Measurements from ENCODE around the gene IKZF4. TPM values are rescaled to one million over a fixed set of nuclear protein-coding genes. Genes with fewer than 3 reads are reported as not detected.
"Not testable (repeated sequence)": the region's sequence is repeated elsewhere in the genome, so short reads cannot be mapped to it uniquely, and the experiment has no call there.

IKZF4 gene
- total and polyA plus RNA-seq, 2 of the 8 experiments (the other 6 are each of a cell fraction or from before 2014, with no cell fraction given), result 8.0 to 13.3 TPM

- TF ChIP-seq SAP30 (IDR thresholded peaks at IDR 0.05; ENCODE audit: insufficient read depth, insufficient replicate concordance, low read length) (no peak), SUZ12 (IDR thresholded peaks at IDR 0.05; ENCODE audit: low read length) (no peak)
Measured at GRCh38 chr12:55985341-55985740, 35.5 kb upstream of the IKZF4 start (continued).

- H3K9ac ChIP-seq (replicated peaks in 1 of 4; ENCODE audit: extremely low read depth in 1 of 4, low read depth in 3 of 4, low read length in 3 of 4); H3K27me3 ChIP-seq (replicated peaks in 1 of 4; ENCODE audit: control insufficient read depth in 3 of 4, extremely low read depth in 1 of 4, insufficient read depth in 3 of 4, low read length in 3 of 4); H3K9me3 ChIP-seq (ENCODE audit: insufficient read depth in 2 of 2, low read depth in 1 of 2, low read length in 1 of 2); H2AFZ ChIP-seq (ENCODE audit: low read length); H3K4ac ChIP-seq (replicated peaks; ENCODE audit: insufficient read length, low read depth, low read length); FAIRE-seq; H4K5ac ChIP-seq (ENCODE audit: insufficient read length, low read depth, low read length); H3K18ac ChIP-seq (ENCODE audit: extremely low read depth, low read length); H2BK5ac ChIP-seq (ENCODE audit: low read depth, low read length); H3K79me2 ChIP-seq (ENCODE audit: control insufficient read depth in 1 of 2, insufficient read depth in 2 of 2, low read length in 2 of 2); H3K4me1 ChIP-seq (replicated peaks in 1 of 4; ENCODE audit: control insufficient read depth in 3 of 4, insufficient read depth in 4 of 4, low read length in 3 of 4); H3K4me3 ChIP-seq (ENCODE audit: extremely low read depth in 1 of 4, insufficient read depth in 2 of 4, low read depth in 3 of 4, low read length in 4 of 4); H2BK15ac ChIP-seq (ENCODE audit: low read length); H2BK120ac ChIP-seq (replicated peaks; ENCODE audit: low read depth, low read length); H3K4me2 ChIP-seq (ENCODE audit: insufficient read depth in 1 of 2, low read depth in 2 of 2, low read length in 2 of 2); H3K23me2 ChIP-seq (ENCODE audit: low read depth, low read length); H4K91ac ChIP-seq (replicated peaks; ENCODE audit: insufficient read length, low read length); H3K27ac ChIP-seq (ENCODE audit: low read depth, low read length); H4K20me1 ChIP-seq (replicated peaks in 1 of 2; ENCODE audit: control insufficient read depth in 1 of 2, insufficient read depth in 2 of 2, low read length in 2 of 2); DNase-seq (ENCODE audit: low read depth in 1 of 2, low spot score in 2 of 2); H3K14ac ChIP-seq (ENCODE audit: insufficient read length); H3K79me1 ChIP-seq (ENCODE audit: low read depth, low read length); H2BK20ac ChIP-seq (ENCODE audit: low read length); H2BK12ac ChIP-seq (ENCODE audit: low read depth, low read length); H2AK5ac ChIP-seq (ENCODE audit: low read depth, low read length); H3K56ac ChIP-seq (replicated peaks; ENCODE audit: insufficient read length, low read depth, low read length); H4K8ac ChIP-seq (ENCODE audit: extremely low read depth, insufficient read depth, low read length); H3K23ac ChIP-seq (ENCODE audit: insufficient read length): not testable (repeated sequence)
- ChIA-PET CTCF (ENCODE audit: partially characterized antibody) (interaction anchor here (0.6 to 4.7 kb wide), 5 partner anchors 10 to 336 kb away, joined by 3 to 42 read pairs (median 4); partner anchors contain the start of gene SUOX), POLR2A (ENCODE audit: partially characterized antibody) (interaction anchor here (1.2 to 4.3 kb wide), 3 partner anchors 10 to 12 kb away, joined by 3 to 24 read pairs (median 3); partner anchors contain the start of genes RAB5B and SUOX)
- peaks cover 3 to 53% (median 22%) of the 10 kb centered on the region in 4 experiments; a peak in 7 of 8 replicates for H3K36me3 ChIP-seq (ENCODE audit: control insufficient read depth in 2 of 4, insufficient read depth in 4 of 4, low read length in 3 of 4)
- 94% methylated on average over 4 of the region's 7 CpGs; no CpG with 5 or more reads in 1 of the 2 experiments for WGBS, 2 experiments (ENCODE audit: extremely low coverage in 1 of 2, insufficient coverage in 1 of 2, insufficient read length in 1 of 2, insufficient replicate concordance in 2 of 2, low coverage in 1 of 2, low lambda C conversion rate in 2 of 2, missing lambda C conversion rate in 1 of 2)
Measured at GRCh38 chr12:55985976-55986375, 34.9 kb upstream of the IKZF4 start.

Measured in H1 (cell line).